ENCODE measurements around the gene MYO1D. TPM values are rescaled to one million over a fixed set of nuclear protein-coding genes. Genes with fewer than 3 reads are reported as not detected.

Gene MYO1D
- total and polyA plus RNA-seq, 2 donors (not counting 1 experiment from before 2014, with no cell fraction given): 5.4 to 26.7 TPM

DNA sequence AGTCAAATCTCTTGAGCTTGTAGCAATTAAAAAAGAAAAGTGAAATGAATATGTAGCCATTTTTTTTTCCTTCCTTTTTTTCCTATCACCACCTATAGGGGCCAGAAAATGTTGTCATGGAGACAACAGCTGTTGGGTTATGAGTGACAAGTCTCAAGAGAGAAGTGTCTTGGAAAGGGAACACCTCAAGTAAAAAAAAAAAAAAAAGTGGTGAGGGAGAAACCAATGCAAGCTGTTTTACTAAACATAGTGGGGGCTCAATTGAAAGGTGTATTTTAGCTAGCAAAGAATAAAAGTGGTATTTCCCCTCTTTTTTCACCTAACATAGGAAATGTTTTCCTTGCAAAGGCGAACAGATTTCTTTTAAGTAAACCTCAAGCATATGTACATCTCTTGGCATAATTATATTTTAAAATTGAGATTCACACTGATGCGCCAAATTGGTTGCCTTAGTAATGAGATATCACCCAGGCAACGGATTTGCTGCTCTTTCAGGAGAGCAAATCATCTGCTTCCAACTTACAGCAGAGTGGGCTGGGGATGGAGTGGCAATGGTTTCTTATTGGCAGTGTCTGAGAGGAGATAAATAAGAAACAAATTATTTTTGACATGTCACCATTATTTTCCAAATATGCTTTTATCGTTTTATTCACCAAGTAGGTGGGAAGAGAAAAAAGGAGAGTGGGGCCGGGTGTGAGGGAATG is 183.6 kb downstream of the MYO1D start:
- Mint-ChIP-seq H3K27ac (no peak overlapping the region), H3K4me3 (no peak overlapping the region), H3K9me3 (ENCODE audit: insufficient read depth) (no peaks in the 10 kb centered on the region), H3K27me3 (no peaks in the 10 kb centered on the region), H3K4me1 (peaks cover 4% of the 10 kb centered on the region)
- DNase-seq (no peak), ATAC-seq (ENCODE audit: low read depth) (no peak)
- ChIA-PET POLR2A (no interaction called here), CTCF (no interaction called here)
- TF ChIP-seq EZH2 (IDR thresholded peaks at IDR 0.05; ENCODE audit: borderline replicate concordance, insufficient read depth, low read depth, low read length, poor library complexity, severe bottlenecking): no peak
- TF ChIP-seq CTCF (IDR thresholded peaks at IDR 0.05): no peak
- Histone ChIP-seq H3K79me2 (ENCODE audit: control insufficient read depth, insufficient read depth, low read length) (no peaks in the 10 kb centered on the region), H3K27me3 (replicated peaks in 1 of 4; ENCODE audit: control extremely low read depth in 1 of 4, control insufficient read depth in 3 of 4, insufficient read depth in 4 of 4, low read length in 3 of 4) (no peaks in the 10 kb centered on the region), H3K4me2 (replicated peaks; ENCODE audit: low read depth, low read length, poor library complexity, severe bottlenecking) (no peak overlapping the region), H2AFZ (ENCODE audit: insufficient read depth, low read depth, low read length, poor library complexity, severe bottlenecking) (no peak overlapping the region), H3K9me3 (ENCODE audit: control extremely low read depth in 1 of 3, control insufficient read depth in 2 of 3, insufficient read depth in 1 of 3, low read length in 2 of 3) (no peaks in the 10 kb centered on the region), H3K9ac (ENCODE audit: low read length) (no peak overlapping the region), H3K27ac (ENCODE audit: low read length in 2 of 2) (no peak overlapping the region), H3K36me3 (replicated peaks in 1 of 2; ENCODE audit: control extremely low read depth in 1 of 2, control insufficient read depth in 1 of 2, extremely low read depth in 1 of 2, insufficient read depth in 2 of 2, low read length in 1 of 2) (no peaks in the 10 kb centered on the region), H3K4me3 (ENCODE audit: control extremely low read depth in 1 of 5, extremely low read depth in 1 of 5, insufficient read depth in 1 of 5, low read depth in 2 of 5, low read length in 4 of 5) (no peak overlapping the region), H4K20me1 (ENCODE audit: control insufficient read depth, insufficient read depth, low read length, poor library complexity, severe bottlenecking) (no peaks in the 10 kb centered on the region), H3K4me1 (ENCODE audit: control insufficient read depth in 2 of 2, insufficient read depth in 2 of 2, low read length in 2 of 2) (no peaks in the 10 kb centered on the region)
- intact Hi-C loops (cut with micrococcal nuclease): no loop called here
- no CpG with 5 or more reads among the region's 5 CpGs for WGBS (ENCODE audit: insufficient coverage)

DNA sequence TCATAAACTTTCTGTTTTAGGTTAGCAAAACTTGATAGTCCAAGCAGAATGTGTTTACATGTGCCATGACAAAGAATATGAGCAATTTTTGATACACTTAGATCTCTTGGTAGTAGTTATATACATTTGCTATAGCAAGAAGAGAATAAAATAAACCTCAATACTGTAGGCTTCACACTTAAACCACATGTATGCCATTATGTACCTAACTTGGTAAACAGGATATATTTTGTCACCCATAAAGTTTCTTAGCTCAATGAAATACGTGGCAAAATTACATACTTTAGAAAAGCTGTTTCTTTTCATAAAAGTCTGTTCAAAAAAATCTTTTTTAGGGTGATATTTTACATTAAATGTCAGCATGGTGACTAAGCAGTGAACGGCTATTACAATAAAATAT is 184.7 kb downstream of the MYO1D start:
- TF ChIP-seq CTCF (IDR thresholded peaks at IDR 0.05) (no peak), EZH2 (IDR thresholded peaks at IDR 0.05; ENCODE audit: borderline replicate concordance, insufficient read depth, low read depth, low read length, poor library complexity, severe bottlenecking) (no peak)
- H3K4me3 Mint-ChIP-seq: no peak overlapping the region
- no peaks in the 10 kb centered on the region for H3K36me3 ChIP-seq (replicated peaks in 1 of 2; ENCODE audit: control extremely low read depth in 1 of 2, control insufficient read depth in 1 of 2, extremely low read depth in 1 of 2, insufficient read depth in 2 of 2, low read length in 1 of 2)
- H3K9me3 ChIP-seq (ENCODE audit: control extremely low read depth in 1 of 3, control insufficient read depth in 2 of 3, insufficient read depth in 1 of 3, low read length in 2 of 3): no peaks in the 10 kb centered on the region
- no peaks in the 10 kb centered on the region for H3K9me3 Mint-ChIP-seq (ENCODE audit: insufficient read depth)
- no peaks in the 10 kb centered on the region for H3K79me2 ChIP-seq (ENCODE audit: control insufficient read depth, insufficient read depth, low read length)
- POLR2A ChIA-PET: no interaction called here
- DNase-seq: no peak
- no peak overlapping the region for H2AFZ ChIP-seq (ENCODE audit: insufficient read depth, low read depth, low read length, poor library complexity, severe bottlenecking)
- no peak for ATAC-seq (ENCODE audit: low read depth)
- no peaks in the 10 kb centered on the region for H3K4me1 ChIP-seq (ENCODE audit: control insufficient read depth in 2 of 2, insufficient read depth in 2 of 2, low read length in 2 of 2)
- peaks cover 7% of the 10 kb centered on the region for H3K4me1 Mint-ChIP-seq
- no peaks in the 10 kb centered on the region for H3K27me3 Mint-ChIP-seq
- no peak overlapping the region for H3K9ac ChIP-seq (ENCODE audit: low read length)
- no peak overlapping the region for H3K4me2 ChIP-seq (replicated peaks; ENCODE audit: low read depth, low read length, poor library complexity, severe bottlenecking)
- WGBS (ENCODE audit: insufficient coverage): no CpG with 5 or more reads among the region's 2 CpGs
- no peaks in the 10 kb centered on the region for H4K20me1 ChIP-seq (ENCODE audit: control insufficient read depth, insufficient read depth, low read length, poor library complexity, severe bottlenecking)
- intact Hi-C loops (cut with micrococcal nuclease): no loop called here
- no peak overlapping the region for H3K27ac ChIP-seq (ENCODE audit: low read length in 2 of 2)
- H3K4me3 ChIP-seq (ENCODE audit: control extremely low read depth in 1 of 5, extremely low read depth in 1 of 5, insufficient read depth in 1 of 5, low read depth in 2 of 5, low read length in 4 of 5): no peak overlapping the region
- H3K27ac Mint-ChIP-seq: no peak overlapping the region
- no peaks in the 10 kb centered on the region for H3K27me3 ChIP-seq (replicated peaks in 1 of 4; ENCODE audit: control extremely low read depth in 1 of 4, control insufficient read depth in 3 of 4, insufficient read depth in 4 of 4, low read length in 3 of 4)
- CTCF ChIA-PET: no interaction called here
